ENCODE results near the gene IGFL3. TPM values are rescaled to one million over a fixed set of nuclear protein-coding genes. Genes with fewer than 3 reads are reported as not detected.
"Not testable (repeated sequence)": the region's sequence is repeated elsewhere in the genome, so short reads cannot be mapped to it uniquely, and the experiment has no call there.

Gene IGFL3
- 1.00 TPM for polyA plus RNA-seq (2013, experiment 1 of 2)
- not detected for polyA plus RNA-seq (2013, experiment 2 of 2)

DNA sequence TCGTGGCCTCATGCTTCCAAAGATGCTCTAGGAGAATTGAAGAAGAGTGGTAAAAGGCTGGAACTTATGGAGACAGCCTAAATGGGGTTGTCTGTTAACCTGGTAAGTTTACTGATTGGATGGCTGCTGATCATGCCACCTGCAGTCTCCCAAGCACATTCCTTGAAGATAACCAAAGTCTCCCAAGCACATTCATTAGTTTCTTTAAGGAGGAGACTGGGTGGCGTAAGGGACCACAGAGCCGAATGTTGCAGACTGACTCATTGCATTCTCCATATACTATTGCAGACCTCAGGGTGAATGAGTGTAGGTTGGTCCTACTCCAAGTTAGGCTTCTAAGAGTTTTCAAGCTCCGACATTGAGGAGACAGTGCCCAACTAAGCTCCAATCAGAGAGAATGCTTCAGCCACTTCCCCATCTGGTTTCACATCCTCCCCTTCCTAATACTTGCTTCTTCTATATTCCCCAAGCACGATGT, at the start of gene IGFL3:
TSS of gene IGFL3 (minus strand) at position 51 of the 478 bp plus-strand sequence. CDS start at position 12, 39 bp downstream.
- H3K36me3 ChIP-seq (ENCODE audit: control insufficient read depth, insufficient read depth, low read length) = no peaks in the 10 kb centered on the region
- H3K27ac ChIP-seq (ENCODE audit: low read depth, low read length, severe bottlenecking) = peak within 1 kb of the TSS; percentile 39
- H3K4me3 ChIP-seq (ENCODE audit: extremely low read depth, insufficient read depth, low read length, poor library complexity, severe bottlenecking) = no peak within 1 kb of the TSS
- H3K9me3 ChIP-seq (ENCODE audit: control insufficient read depth, low read length) = peaks cover 5% of the 10 kb centered on the region
- WGBS, 2 experiments (ENCODE audit: insufficient coverage in 2 of 2) = 96 to 98% methylated on average over 2 to 3 of the region's 5 CpGs
- peaks cover 29% of the 10 kb centered on the region for H3K4me1 ChIP-seq (ENCODE audit: control insufficient read depth, insufficient read depth, low read length, poor library complexity, severe bottlenecking)

DNA sequence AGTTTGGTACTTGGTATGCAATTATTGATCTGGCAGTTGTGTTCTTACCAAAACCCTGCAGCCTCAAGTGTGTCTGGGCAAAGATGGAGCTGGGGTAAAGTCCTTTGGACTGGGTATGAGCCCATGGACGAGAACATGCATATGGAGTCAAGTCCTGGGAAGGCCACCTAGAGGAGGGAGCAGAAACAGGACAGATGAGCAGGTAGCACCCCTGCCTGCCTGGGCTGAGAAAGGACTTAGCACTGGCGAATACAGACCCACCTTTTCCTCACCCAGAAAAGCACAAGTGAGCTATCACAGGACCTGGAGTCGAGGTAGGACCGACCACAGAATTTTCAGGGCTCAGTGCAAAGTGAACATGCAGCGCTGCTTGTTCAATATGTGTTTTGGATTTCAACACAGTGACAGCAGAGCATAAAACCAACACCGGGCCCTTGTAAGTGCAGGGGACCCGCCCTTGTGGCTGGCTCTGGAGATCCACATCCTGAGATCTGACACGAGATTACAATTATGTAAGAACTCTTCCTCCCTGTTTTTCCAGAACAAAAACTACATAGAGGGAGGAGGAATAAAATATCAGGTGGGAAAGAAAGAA, 49.5 kb upstream of the IGFL3 start:
- Histone ChIP-seq H3K4me1 (ENCODE audit: control insufficient read depth, insufficient read depth, low read length, poor library complexity, severe bottlenecking) (no peaks in the 10 kb centered on the region), H3K27ac (ENCODE audit: low read depth, low read length, severe bottlenecking) (no peak overlapping the region), H3K9me3 (ENCODE audit: control insufficient read depth, low read length) (no peaks in the 10 kb centered on the region), H3K4me3 (ENCODE audit: extremely low read depth, insufficient read depth, low read length, poor library complexity, severe bottlenecking) (no peak overlapping the region), H3K36me3 (ENCODE audit: control insufficient read depth, insufficient read depth, low read length) (no peaks in the 10 kb centered on the region)
- 85 to 88% methylated on average over 6 to 7 of the region's 8 CpGs for WGBS, 2 experiments (ENCODE audit: insufficient coverage in 2 of 2)

DNA sequence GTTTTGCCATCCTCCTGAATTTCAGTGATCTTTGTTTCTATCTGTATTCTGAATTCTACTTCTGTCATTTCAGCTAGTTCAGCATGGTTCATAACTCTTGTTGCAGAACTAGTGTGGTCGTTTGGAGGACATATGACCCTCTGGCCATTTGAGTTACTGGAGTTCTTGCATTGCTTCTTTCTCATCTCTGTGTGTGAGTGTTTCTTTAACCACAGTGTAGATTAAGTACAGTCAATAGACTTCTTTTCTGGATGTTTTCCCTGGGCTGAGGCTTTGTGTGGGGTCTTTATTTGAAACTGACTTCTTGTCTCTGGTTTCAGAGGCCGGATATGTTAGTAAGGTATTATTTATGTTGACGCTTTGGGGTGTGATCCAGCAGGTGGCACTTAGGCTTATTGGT, 38.2 kb upstream of the IGFL3 start:
- Histone ChIP-seq H3K9me3 (ENCODE audit: control insufficient read depth, low read length) (no peaks in the 10 kb centered on the region), H3K27ac (ENCODE audit: low read depth, low read length, severe bottlenecking) (no peak overlapping the region), H3K36me3 (ENCODE audit: control insufficient read depth, insufficient read depth, low read length) (no peaks in the 10 kb centered on the region), H3K4me3 (ENCODE audit: extremely low read depth, insufficient read depth, low read length, poor library complexity, severe bottlenecking) (no peak overlapping the region), H3K4me1 (ENCODE audit: control insufficient read depth, insufficient read depth, low read length, poor library complexity, severe bottlenecking) (no peaks in the 10 kb centered on the region)
- WGBS, 2 experiments (ENCODE audit: insufficient coverage in 2 of 2) = 82 to 100% methylated on average over 1 to 2 of the region's 3 CpGs

DNA sequence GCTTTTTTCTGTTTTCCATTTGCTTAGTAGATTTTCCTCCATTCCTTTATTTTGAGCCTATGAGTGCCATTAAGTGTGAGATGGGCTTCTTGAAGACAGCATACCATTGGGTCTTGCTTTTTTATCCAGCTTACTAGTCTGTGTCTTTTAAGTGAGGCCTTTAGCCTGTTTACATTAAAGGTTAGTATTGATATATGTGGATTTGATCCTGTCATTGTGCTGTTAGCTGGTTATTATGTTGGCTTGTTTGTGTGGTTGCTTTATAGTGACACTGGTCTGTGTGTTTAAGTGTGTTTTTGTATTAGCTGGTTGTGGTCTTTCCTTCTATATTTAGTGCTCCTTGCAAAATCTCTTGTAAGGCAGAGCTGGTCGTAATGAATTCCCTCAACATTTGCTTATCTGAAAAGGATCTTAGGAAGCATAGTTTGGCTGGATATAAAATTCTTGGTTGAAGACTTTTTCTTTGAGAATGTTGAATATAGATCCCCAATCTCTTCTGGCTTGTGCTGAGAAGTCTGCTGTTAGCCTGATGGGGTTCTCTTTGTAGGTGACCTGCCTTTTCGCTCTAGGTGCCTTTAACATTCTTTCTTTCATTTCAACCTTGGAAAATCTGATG, 37.3 kb upstream of the IGFL3 start:
- not testable (repeated sequence) for H3K4me3 ChIP-seq (ENCODE audit: extremely low read depth, insufficient read depth, low read length, poor library complexity, severe bottlenecking); H3K27ac ChIP-seq (ENCODE audit: low read depth, low read length, severe bottlenecking); H3K36me3 ChIP-seq (ENCODE audit: control insufficient read depth, insufficient read depth, low read length); H3K9me3 ChIP-seq (ENCODE audit: control insufficient read depth, low read length); H3K4me1 ChIP-seq (ENCODE audit: control insufficient read depth, insufficient read depth, low read length, poor library complexity, severe bottlenecking)
- WGBS, 2 experiments (ENCODE audit: insufficient coverage in 2 of 2) = no CpG with 5 or more reads among the region's 2 CpGs

DNA sequence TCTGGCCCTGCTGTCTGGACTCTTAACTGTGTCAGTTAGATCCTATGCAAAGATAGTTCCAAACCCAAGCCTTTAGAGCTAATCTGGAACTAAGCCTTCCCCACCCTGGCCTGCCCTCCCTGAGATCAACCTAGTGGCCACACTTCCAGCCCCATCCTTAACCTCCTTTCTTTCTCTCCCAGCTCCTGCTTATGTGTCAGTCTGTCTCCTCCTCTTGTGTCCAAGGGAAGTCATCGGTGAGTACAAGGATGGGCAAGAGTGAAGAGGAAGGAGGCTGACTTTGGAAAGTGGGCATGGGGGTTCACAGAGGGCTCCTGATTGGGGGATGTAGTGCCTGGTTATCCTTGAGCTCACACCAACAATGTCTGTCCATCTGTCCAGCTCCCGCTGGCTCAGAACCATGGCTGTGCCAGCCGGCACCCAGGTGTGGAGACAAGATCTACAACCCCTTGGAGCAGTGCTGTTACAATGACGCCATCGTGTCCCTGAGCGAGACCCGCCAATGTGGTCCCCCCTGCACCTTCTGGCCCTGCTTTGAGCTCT, 35.8 kb upstream of the IGFL3 start:
- Histone ChIP-seq H3K4me1 (ENCODE audit: control insufficient read depth, insufficient read depth, low read length, poor library complexity, severe bottlenecking) (no peaks in the 10 kb centered on the region), H3K4me3 (ENCODE audit: extremely low read depth, insufficient read depth, low read length, poor library complexity, severe bottlenecking) (no peak overlapping the region), H3K36me3 (ENCODE audit: control insufficient read depth, insufficient read depth, low read length) (no peaks in the 10 kb centered on the region), H3K27ac (ENCODE audit: low read depth, low read length, severe bottlenecking) (no peak overlapping the region), H3K9me3 (ENCODE audit: control insufficient read depth, low read length) (no peaks in the 10 kb centered on the region)
- WGBS, 2 experiments (ENCODE audit: insufficient coverage in 2 of 2) = 91 to 97% methylated on average over 6 of the region's 7 CpGs

DNA sequence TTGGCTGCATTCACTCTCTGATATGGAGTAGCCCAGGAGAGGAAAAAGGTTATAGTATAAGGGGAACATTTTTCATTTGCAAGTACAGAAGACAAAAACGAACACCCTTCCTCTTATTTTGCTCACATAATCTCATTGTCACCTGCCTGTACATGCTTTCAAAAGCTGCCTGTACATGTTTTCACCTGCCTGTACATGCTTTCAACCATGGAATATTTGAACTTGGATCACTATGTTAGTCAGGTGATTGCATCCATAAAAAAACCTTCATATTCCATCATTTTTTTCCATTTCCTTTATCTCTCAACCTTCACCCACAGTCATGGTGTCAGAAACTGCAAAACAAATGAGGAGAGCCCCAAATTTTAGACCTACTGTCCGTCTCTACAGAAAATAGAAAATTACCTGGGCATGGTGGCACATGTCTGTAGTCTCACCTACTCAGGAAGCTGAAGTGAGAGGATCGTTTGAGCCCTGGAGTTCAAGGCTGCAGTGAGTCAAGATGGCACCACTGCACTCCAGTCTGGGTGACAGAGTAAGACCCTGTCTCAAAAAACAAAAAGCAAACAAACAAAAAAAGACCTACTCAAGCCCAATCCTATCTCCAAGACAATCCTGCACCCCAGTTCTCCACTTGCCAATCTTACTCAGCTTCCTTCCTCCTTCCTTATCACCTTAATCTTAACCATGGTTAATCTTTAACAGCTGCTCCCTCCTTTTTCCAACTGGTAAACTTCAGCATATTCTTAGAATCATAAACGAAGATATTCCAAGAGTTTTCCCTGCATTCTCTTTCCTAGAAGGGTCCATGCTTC, 35.1 kb upstream of the IGFL3 start:
- H3K4me3 ChIP-seq (ENCODE audit: extremely low read depth, insufficient read depth, low read length, poor library complexity, severe bottlenecking) = no peak overlapping the region
- H3K4me1 ChIP-seq (ENCODE audit: control insufficient read depth, insufficient read depth, low read length, poor library complexity, severe bottlenecking) = no peaks in the 10 kb centered on the region
- no peaks in the 10 kb centered on the region for H3K36me3 ChIP-seq (ENCODE audit: control insufficient read depth, insufficient read depth, low read length)
- WGBS, 2 experiments (ENCODE audit: insufficient coverage in 2 of 2) = 85 to 89% methylated on average over 3 of the region's 4 CpGs
- no peak overlapping the region for H3K27ac ChIP-seq (ENCODE audit: low read depth, low read length, severe bottlenecking)
- H3K9me3 ChIP-seq (ENCODE audit: control insufficient read depth, low read length) = no peaks in the 10 kb centered on the region

DNA sequence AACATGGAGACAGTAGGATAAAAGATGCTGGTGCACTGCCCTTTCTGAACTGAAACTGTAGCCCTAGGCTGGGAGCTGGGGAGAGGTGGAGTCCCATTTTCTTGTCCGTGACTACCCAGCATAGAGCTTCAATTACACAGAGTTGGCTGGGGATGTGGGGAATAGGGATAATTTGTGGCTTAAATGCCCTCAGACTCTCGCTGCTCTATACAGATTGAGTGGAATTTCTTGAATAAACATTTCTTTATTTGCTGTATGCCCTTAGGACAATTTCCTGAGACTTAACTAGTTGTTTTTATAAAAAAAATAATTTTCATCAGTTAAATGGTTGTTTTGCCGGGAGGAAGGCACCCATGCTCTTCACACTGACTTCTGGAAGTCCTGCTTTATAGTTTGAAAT, 30.7 kb upstream of the IGFL3 start:
- H3K27ac ChIP-seq (ENCODE audit: low read depth, low read length, severe bottlenecking) = no peak overlapping the region
- WGBS, 2 experiments (ENCODE audit: insufficient coverage in 2 of 2) = 100% methylated on average over 1 of the region's 3 CpGs; no CpG with 5 or more reads in 1 of the 2 experiments
- H3K4me3 ChIP-seq (ENCODE audit: extremely low read depth, insufficient read depth, low read length, poor library complexity, severe bottlenecking) = no peak overlapping the region
- no peaks in the 10 kb centered on the region for H3K4me1 ChIP-seq (ENCODE audit: control insufficient read depth, insufficient read depth, low read length, poor library complexity, severe bottlenecking)
- no peaks in the 10 kb centered on the region for H3K36me3 ChIP-seq (ENCODE audit: control insufficient read depth, insufficient read depth, low read length)
- H3K9me3 ChIP-seq (ENCODE audit: control insufficient read depth, low read length) = no peaks in the 10 kb centered on the region

DNA sequence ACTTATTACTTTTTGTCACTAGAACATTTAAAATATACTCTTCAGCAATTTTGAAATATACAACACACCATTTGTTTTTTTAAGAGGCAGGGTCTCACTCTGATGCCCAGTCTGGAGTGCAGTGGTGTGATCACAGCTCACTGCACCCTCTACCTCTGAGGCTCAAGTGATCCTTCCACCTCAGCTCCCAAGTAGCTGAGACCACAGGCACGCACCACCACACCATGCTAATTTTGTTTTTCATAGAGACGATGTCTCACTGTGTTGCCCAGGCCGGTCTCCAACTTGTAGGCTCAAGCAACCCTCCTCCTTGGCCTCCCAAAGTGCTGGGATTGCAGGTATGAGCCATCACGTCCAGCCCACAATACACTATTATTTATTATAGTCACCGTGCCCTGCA, 26.1 kb upstream of the IGFL3 start:
- H3K4me1 ChIP-seq (ENCODE audit: control insufficient read depth, insufficient read depth, low read length, poor library complexity, severe bottlenecking) = no peaks in the 10 kb centered on the region
- WGBS, 2 experiments (ENCODE audit: insufficient coverage in 2 of 2) = 86 to 97% methylated on average over 5 of the region's 5 CpGs
- no peak overlapping the region for H3K27ac ChIP-seq (ENCODE audit: low read depth, low read length, severe bottlenecking)
- no peaks in the 10 kb centered on the region for H3K9me3 ChIP-seq (ENCODE audit: control insufficient read depth, low read length)
- H3K36me3 ChIP-seq (ENCODE audit: control insufficient read depth, insufficient read depth, low read length) = no peaks in the 10 kb centered on the region
- H3K4me3 ChIP-seq (ENCODE audit: extremely low read depth, insufficient read depth, low read length, poor library complexity, severe bottlenecking) = no peak overlapping the region

DNA sequence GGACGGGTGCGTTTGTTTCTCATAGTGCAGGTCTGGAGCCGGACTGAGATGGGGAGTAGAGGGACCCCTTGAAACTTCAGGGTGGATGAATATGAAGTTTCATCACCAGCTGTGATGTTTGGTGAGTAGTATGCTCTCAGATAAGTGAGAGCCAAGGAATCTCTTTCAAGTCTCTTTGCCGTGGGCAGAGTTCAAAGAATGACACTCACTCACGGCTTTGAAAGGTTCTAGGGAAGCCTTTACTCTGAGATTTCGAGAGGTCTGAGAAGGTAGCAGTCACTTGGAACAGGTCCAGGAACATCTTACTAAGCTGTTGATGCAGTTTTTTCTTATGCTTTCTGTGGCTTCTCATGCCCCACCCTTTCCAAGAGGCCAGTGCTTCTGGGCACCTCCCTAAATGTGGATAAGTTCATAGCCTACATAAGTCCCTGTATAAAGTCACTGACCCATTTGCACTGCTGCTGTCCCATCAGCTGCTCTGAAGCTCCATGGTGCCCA, 23.4 kb upstream of the IGFL3 start, which contains the start of gene IGFL2:
TSS of gene IGFL2 (plus strand) at position 448 of the 498 bp plus-strand sequence. CDS start at position 489, 41 bp downstream.
- Histone ChIP-seq H3K4me1 (ENCODE audit: control insufficient read depth, insufficient read depth, low read length, poor library complexity, severe bottlenecking) (no peaks in the 10 kb centered on the region), H3K27ac (ENCODE audit: low read depth, low read length, severe bottlenecking) (no peak within 1 kb of the TSS), H3K9me3 (ENCODE audit: control insufficient read depth, low read length) (no peaks in the 10 kb centered on the region), H3K36me3 (ENCODE audit: control insufficient read depth, insufficient read depth, low read length) (no peaks in the 10 kb centered on the region), H3K4me3 (ENCODE audit: extremely low read depth, insufficient read depth, low read length, poor library complexity, severe bottlenecking) (no peak within 1 kb of the TSS)
- 100% methylated on average over 2 to 3 of the region's 6 CpGs for WGBS, 2 experiments (ENCODE audit: insufficient coverage in 2 of 2)

DNA sequence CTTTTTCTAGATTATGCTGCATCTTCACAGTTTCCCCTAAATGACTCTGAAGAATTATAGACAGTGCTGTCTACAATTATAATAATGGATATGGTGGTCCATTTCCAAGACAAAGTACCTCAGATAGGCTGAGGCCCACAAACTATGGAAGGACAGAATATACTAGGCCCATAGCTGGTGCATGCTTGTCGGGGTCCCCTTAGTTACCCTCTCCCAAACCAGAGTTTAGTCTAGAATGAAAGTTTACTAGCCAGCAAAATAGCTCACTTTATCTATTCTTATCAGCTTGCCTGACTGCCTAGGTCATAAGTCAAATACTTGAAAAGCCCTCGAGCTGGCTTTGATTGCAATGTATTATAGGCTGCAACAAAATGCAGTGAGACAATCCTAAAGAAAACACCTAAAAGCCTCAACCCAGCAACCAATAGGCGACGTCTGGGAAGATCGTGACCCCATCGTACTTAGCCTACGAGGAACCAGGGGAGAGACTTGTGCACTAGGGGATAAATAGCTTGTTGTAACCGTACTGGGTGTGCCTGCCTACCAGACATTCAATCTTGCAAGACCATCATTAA, 22.8 kb upstream of the IGFL3 start:
- Histone ChIP-seq H3K9me3 (ENCODE audit: control insufficient read depth, low read length) (no peaks in the 10 kb centered on the region), H3K36me3 (ENCODE audit: control insufficient read depth, insufficient read depth, low read length) (no peaks in the 10 kb centered on the region), H3K4me3 (ENCODE audit: extremely low read depth, insufficient read depth, low read length, poor library complexity, severe bottlenecking) (no peak overlapping the region), H3K27ac (ENCODE audit: low read depth, low read length, severe bottlenecking) (no peak overlapping the region), H3K4me1 (ENCODE audit: control insufficient read depth, insufficient read depth, low read length, poor library complexity, severe bottlenecking) (no peaks in the 10 kb centered on the region)
- WGBS, 2 experiments (ENCODE audit: insufficient coverage in 2 of 2) = 83 to 92% methylated on average over 2 of the region's 8 CpGs
